Activated naive CD4-positive, alpha-beta T cell treated with anti-CD3 and anti-CD28 coated beads for 36 hours (primary cell): Measurements from ENCODE around the gene ACSL1. TPM values are rescaled to one million over a fixed set of nuclear protein-coding genes. Genes with fewer than 3 reads are reported as not detected.
"Not testable (repeated sequence)": the region's sequence is repeated elsewhere in the genome, so short reads cannot be mapped to it uniquely, and the experiment has no call there.

Source experiments
- CTCF ChIA-PET: fragments of 350-600 bp; sonication (Branson Sonifier 250); formaldehyde crosslinking; loops from one replicate; lab custom pipeline; 2021; ENCODE audit warnings: antibody characterized with exemption; lab: Charles Lee
- DNase-seq: peaks from one replicate; pipeline ENCODE4 v3.0.0-alpha.2; 2020
- H3K27ac Mint-ChIP-seq: one replicate; pipeline ENCODE4 v1.8.0; 2021; ENCODE audit warnings: mild to moderate bottlenecking, mixed read lengths
- H3K27me3 Mint-ChIP-seq: one replicate; pipeline ENCODE4 v1.8.0; 2021; ENCODE audit warnings: low read depth, mixed read lengths
- H3K36me3 Mint-ChIP-seq: one replicate; pipeline ENCODE4 v1.8.0; 2021; ENCODE audit warnings: low read depth, mixed read lengths
- H3K4me1 Mint-ChIP-seq: one replicate; pipeline ENCODE4 v1.8.0; 2021; ENCODE audit warnings: low read depth, mixed read lengths
- H3K4me3 Mint-ChIP-seq: one replicate; pipeline ENCODE4 v1.8.0; 2021; ENCODE audit warnings: mild to moderate bottlenecking, moderate library complexity, mixed read lengths
- H3K9me3 Mint-ChIP-seq: one replicate; pipeline ENCODE4 v1.8.0; 2021; ENCODE audit warnings: mixed read lengths
- intact Hi-C: fragments of 100-400 bp; cut with micrococcal nuclease; formaldehyde crosslinking; loops from one replicate; pipeline ENCODE4 v1.15.1; 2023
- total RNA-seq, 2 experiments: library from RNA; stranded (reverse); gene quantifications; one replicate each; pipeline ENCODE4 v1.2.3, GENCODE V29; 2021

Gene ACSL1
- total RNA-seq, 2 experiments from 2014 or later, result 29.8 to 31.9 TPM

- H3K9me3 Mint-ChIP-seq, H3K36me3 Mint-ChIP-seq, H3K27me3 Mint-ChIP-seq, H3K4me3 Mint-ChIP-seq, intact Hi-C loops, H3K27ac Mint-ChIP-seq, DNase-seq: not testable (repeated sequence)
- H3K4me1 Mint-ChIP-seq, result peaks cover 21% of the 10 kb centered on the region
- CTCF ChIA-PET, result interaction anchor here (0.7 to 3.1 kb wide), 4 partner anchors 21 to 477 kb away, joined by 3 to 12 read pairs (median 4); no protein-coding TSS in a partner anchor
Measured at GRCh38 chr4:184741651-184742050, 84.1 kb downstream of the ACSL1 start.

GRCh38 chr4:184740980-184741391 is 84.8 kb downstream of the ACSL1 start:
- DNase-seq, result no peak
- H3K27me3 Mint-ChIP-seq, result no peaks in the 10 kb centered on the region
- H3K4me3 Mint-ChIP-seq, result no peak overlapping the region
- CTCF ChIA-PET, result interaction anchor here (0.7 to 3.1 kb wide), 3 partner anchors 21 to 476 kb away, joined by 3 to 12 read pairs (median 3); no protein-coding TSS in a partner anchor
- peaks cover 15% of the 10 kb centered on the region for H3K4me1 Mint-ChIP-seq
- no peak overlapping the region for H3K27ac Mint-ChIP-seq
- intact Hi-C loops, result no loop called here
- no peaks in the 10 kb centered on the region for H3K36me3 Mint-ChIP-seq
- H3K9me3 Mint-ChIP-seq, result no peaks in the 10 kb centered on the region

- H3K36me3 Mint-ChIP-seq, H3K9me3 Mint-ChIP-seq, DNase-seq, CTCF ChIA-PET, H3K27me3 Mint-ChIP-seq, H3K27ac Mint-ChIP-seq, intact Hi-C loops, H3K4me3 Mint-ChIP-seq: not testable (repeated sequence)
- H3K4me1 Mint-ChIP-seq, result peaks cover 13% of the 10 kb centered on the region
Measured at GRCh38 chr4:184739575-184739974, 86.2 kb downstream of the ACSL1 start.

- no peaks in the 10 kb centered on the region for H3K9me3 Mint-ChIP-seq
- peak overlapping the region; percentile 97 for H3K4me3 Mint-ChIP-seq
- H3K36me3 Mint-ChIP-seq, result peaks cover 16% of the 10 kb centered on the region
- no peaks in the 10 kb centered on the region for H3K27me3 Mint-ChIP-seq
- no peak for DNase-seq
- peaks cover 26% of the 10 kb centered on the region for H3K4me1 Mint-ChIP-seq
- H3K27ac Mint-ChIP-seq, result peak overlapping the region; percentile 86
- intact Hi-C loops, result loop anchor here (1.0 to 5.0 kb wide), 14 partner anchors 28 to 662 kb away; partner anchors contain the start of genes ANKRD37, CASP3, IRF2 and PRIMPOL
- CTCF ChIA-PET, result interaction anchor here (0.9 to 1.7 kb wide), 4 partner anchors 8 to 470 kb away, joined by 3 to 6 read pairs (median 4); no protein-coding TSS in a partner anchor
Measured at GRCh38 chr4:184734758-184735157, 91.0 kb downstream of the ACSL1 start.

- Mint-ChIP-seq H3K4me1 (peaks cover 19% of the 10 kb centered on the region), H3K27ac (peak within 1 kb of the TSS; percentile 86), H3K9me3 (no peaks in the 10 kb centered on the region), H3K4me3 (peak within 1 kb of the TSS; percentile 97), H3K36me3 (peaks cover 23% of the 10 kb centered on the region), H3K27me3 (no peaks in the 10 kb centered on the region)
- DNase-seq, result peak; percentile 97
- intact Hi-C loops, result loop anchor here (1.0 to 5.0 kb wide), 14 partner anchors 28 to 663 kb away; partner anchors contain the start of genes ANKRD37, CASP3, IRF2 and PRIMPOL
- CTCF ChIA-PET, result interaction anchor here (0.6 to 1.7 kb wide), 7 partner anchors 9 to 470 kb away, joined by 3 to 6 read pairs (median 3); no protein-coding TSS in a partner anchor
Measured at GRCh38 chr4:184733654-184734524, 91.9 kb downstream of the ACSL1 start, which contains the start of gene CENPU. Gene CENPU (minus strand): TSS chr4:184734096. CDS start chr4:184734062, 34 bp downstream.

- no peaks in the 10 kb centered on the region for H3K27me3 Mint-ChIP-seq
Measured at GRCh38 chr4:184732126-184732525, 93.6 kb downstream of the ACSL1 start.

GRCh38 chr4:184731056-184731455 is 94.7 kb downstream of the ACSL1 start:
- intact Hi-C loops, result loop anchor here (5.0 kb wide), 1 partner anchor 274 kb away; no protein-coding TSS in a partner anchor
- no peak for DNase-seq
- H3K4me1 Mint-ChIP-seq, result peaks cover 19% of the 10 kb centered on the region
- CTCF ChIA-PET, result interaction anchor here (1.6 kb wide), 1 partner anchor 15 kb away, joined by 4 read pairs; no protein-coding TSS in a partner anchor
- H3K9me3 Mint-ChIP-seq, result no peaks in the 10 kb centered on the region
- H3K27me3 Mint-ChIP-seq, result no peaks in the 10 kb centered on the region
- peaks cover 44% of the 10 kb centered on the region for H3K36me3 Mint-ChIP-seq
- no peak overlapping the region for H3K27ac Mint-ChIP-seq
- no peak overlapping the region for H3K4me3 Mint-ChIP-seq

More at GRCh38 chr4:184732126-184732525, 93.6 kb downstream of the ACSL1 start:
- Mint-ChIP-seq H3K27ac (no peak overlapping the region), H3K4me3 (peak overlapping the region; percentile 97), H3K9me3 (no peaks in the 10 kb centered on the region), H3K4me1 (peaks cover 19% of the 10 kb centered on the region), H3K36me3 (peaks cover 39% of the 10 kb centered on the region)
- DNase-seq, result peak; percentile 31
- intact Hi-C loops, result loop anchor here (5.0 kb wide), 1 partner anchor 275 kb away; no protein-coding TSS in a partner anchor
- CTCF ChIA-PET, result interaction anchor here (0.6 to 1.6 kb wide), 6 partner anchors 13 to 492 kb away, joined by 3 to 5 read pairs (median 4); no protein-coding TSS in a partner anchor

- Mint-ChIP-seq H3K9me3 (no peaks in the 10 kb centered on the region), H3K4me1 (peaks cover 19% of the 10 kb centered on the region), H3K27me3 (no peaks in the 10 kb centered on the region), H3K27ac (no peak overlapping the region), H3K4me3 (no peak overlapping the region), H3K36me3 (peaks cover 49% of the 10 kb centered on the region)
- intact Hi-C loops, result loop anchor here (5.0 kb wide), 1 partner anchor 273 kb away; no protein-coding TSS in a partner anchor
- CTCF ChIA-PET, result no interaction called here
- DNase-seq, result no peak
Measured at GRCh38 chr4:184729946-184730345, 95.8 kb downstream of the ACSL1 start.

- H3K27me3 Mint-ChIP-seq, result no peaks in the 10 kb centered on the region
- no peak overlapping the region for H3K4me3 Mint-ChIP-seq
- peaks cover 17% of the 10 kb centered on the region for H3K4me1 Mint-ChIP-seq
- CTCF ChIA-PET, result no interaction called here
- intact Hi-C loops, result no loop called here
- H3K36me3 Mint-ChIP-seq, result peaks cover 60% of the 10 kb centered on the region
- H3K27ac Mint-ChIP-seq, result no peak overlapping the region
- DNase-seq, result no peak
- H3K9me3 Mint-ChIP-seq, result no peaks in the 10 kb centered on the region
Measured at GRCh38 chr4:184728858-184729257, 96.9 kb downstream of the ACSL1 start.

- H3K27me3 Mint-ChIP-seq, result no peaks in the 10 kb centered on the region
- no peak overlapping the region for H3K27ac Mint-ChIP-seq
- H3K36me3 Mint-ChIP-seq, result peaks cover 67% of the 10 kb centered on the region
- intact Hi-C loops, result loop anchor here (2.0 kb wide), 1 partner anchor 17 kb away; no protein-coding TSS in a partner anchor
- H3K9me3 Mint-ChIP-seq, result no peaks in the 10 kb centered on the region
- no peak overlapping the region for H3K4me3 Mint-ChIP-seq
- no peak for DNase-seq
- peaks cover 11% of the 10 kb centered on the region for H3K4me1 Mint-ChIP-seq
- CTCF ChIA-PET, result no interaction called here
Measured at GRCh38 chr4:184727430-184727829, 98.3 kb downstream of the ACSL1 start.

- no peak for DNase-seq
- Mint-ChIP-seq H3K36me3 (peaks cover 80% of the 10 kb centered on the region), H3K27me3 (no peaks in the 10 kb centered on the region), H3K4me3 (no peak overlapping the region), H3K4me1 (peaks cover 6% of the 10 kb centered on the region), H3K27ac (no peak overlapping the region), H3K9me3 (peaks cover 12% of the 10 kb centered on the region)
- intact Hi-C loops, result no loop called here
- CTCF ChIA-PET, result interaction anchor here (0.6 kb wide), 1 partner anchor 39 kb away, joined by 5 read pairs; no protein-coding TSS in a partner anchor
Measured at GRCh38 chr4:184722798-184723197, 103.0 kb downstream of the ACSL1 start.

GRCh38 chr4:184721254-184721653 is 104.5 kb downstream of the ACSL1 start:
- no peak for DNase-seq
- Mint-ChIP-seq H3K9me3 (peaks cover 12% of the 10 kb centered on the region), H3K4me3 (no peak overlapping the region), H3K27ac (no peak overlapping the region), H3K4me1 (peaks cover 6% of the 10 kb centered on the region), H3K36me3 (peaks cover 78% of the 10 kb centered on the region), H3K27me3 (no peaks in the 10 kb centered on the region)
- CTCF ChIA-PET, result interaction anchor here (0.7 kb wide), 1 partner anchor 15 kb away, joined by 3 read pairs; no protein-coding TSS in a partner anchor
- intact Hi-C loops, result no loop called here
